K562 (cell line): Measurements from ENCODE around the gene C2CD4B. TPM values are rescaled to one million over a fixed set of nuclear protein-coding genes. Genes with fewer than 3 reads are reported as not detected.

Experiments used
- ATAC-seq: fragments of 200-7000 bp; cut with Tn5 transposase; 3 replicates; pipeline ENCODE4 v1.9.1; 2020; ENCODE audit warnings: moderate library complexity
- BruUV-seq: library from RNA; stranded (reverse); fragments of 400-500 nt; replicated peaks from 2 replicates; lab custom pipeline; 2021; lab: Mats Ljungman, UMichigan
- CTCF ChIA-PET: fragments of 300-600 bp; formaldehyde crosslinking; extraction: SDS; loops from one replicate; lab custom pipeline; 2021; ENCODE audit warnings: low intra/inter-chr PET ratio; lab: Yijun Ruan, JAX
- POLR2A ChIA-PET: fragments of 300-600, 350-650 bp; sonication (Branson Sonifier 250); formaldehyde crosslinking; extraction: SDS; loops from one replicate; lab custom pipeline; 2021; ENCODE audit warnings: antibody characterized with exemption, inconsistent platforms; lab: Yijun Ruan, JAX
- DNase-seq, 4 experiments: peaks; one replicate each; pipeline versions ENCODE4 v3.0.0 to v3.0.0-alpha.2; 2011 to 2018; ENCODE audit warnings: low spot score in 3 of 4, mixed read lengths in 3 of 4; ENCODE audit errors: extremely low read depth in 1 of 4
- FAIRE-seq: peaks from 2 replicates; lab custom pipeline; 2011; peaks lifted over from hg19 to GRCh38; lab: Jason Lieb, UNC
- H2AFZ ChIP-seq: 2 replicates; pipeline ENCODE4 v1.6.0; 2011; ENCODE audit warnings: low read depth, low read length, control low read depth, inconsistent platforms
- H3K27ac ChIP-seq: fragments of 200-600 bp; 3 replicates; pipeline ENCODE4 v1.8.0; 2011; ENCODE audit warnings: low read depth, mild to moderate bottlenecking, control low read depth, inconsistent platforms, low read length, moderate library complexity, mixed read lengths; ENCODE audit errors: extremely low read depth
- H3K27me3 ChIP-seq, 2 experiments: fragments of 300-600 bp in 1 of 2; 2 replicates in 1 of 2; 3 replicates in 1 of 2; pipeline versions ENCODE4 v1.6.0 to v1.8.0; 2011; ENCODE audit warnings: inconsistent platforms in 2 of 2, low read length in 2 of 2, mild to moderate bottlenecking in 1 of 2, mixed read lengths in 1 of 2, moderate library complexity in 1 of 2; ENCODE audit not compliant: control insufficient read depth in 2 of 2, insufficient read depth in 2 of 2
- H3K36me3 ChIP-seq: fragments of 300-600 bp; 3 replicates; pipeline ENCODE4 v1.8.0; 2011; ENCODE audit warnings: mild to moderate bottlenecking, low read length, inconsistent platforms; ENCODE audit not compliant: control insufficient read depth, insufficient read depth
- H3K4me1 ChIP-seq, 2 experiments: fragments of 200-600 bp in 1 of 2; replicated peaks in 1 of 2; 2 replicates in 1 of 2; 3 replicates in 1 of 2; pipeline versions ENCODE4 v1.5.1 to v1.8.0; 2011; ENCODE audit warnings: inconsistent platforms in 2 of 2, low read length in 2 of 2, mild to moderate bottlenecking in 1 of 2, mixed read lengths in 1 of 2, moderate library complexity in 1 of 2; ENCODE audit not compliant: control insufficient read depth in 2 of 2, insufficient read depth in 2 of 2
- H3K4me2 ChIP-seq: 2 replicates; pipeline ENCODE4 v1.6.1; 2011; ENCODE audit warnings: low read length, control low read depth, inconsistent platforms, mixed read lengths; ENCODE audit not compliant: insufficient read depth
- H3K4me3 ChIP-seq: fragments of 200-600 bp; sonication (generic), shearing (Covaris generic); 2 replicates; pipeline ENCODE4 v1.5.1; 2016; ENCODE audit warnings: control low read depth, inconsistent platforms
- H3K79me2 ChIP-seq: fragments of 200-600 bp; 3 replicates; pipeline ENCODE4 v1.8.0; 2011; ENCODE audit warnings: low read length, inconsistent platforms; ENCODE audit not compliant: control insufficient read depth, insufficient read depth
- H3K9ac ChIP-seq, 2 experiments: 2 replicates each; pipeline versions ENCODE4 v1.6.0 to v1.6.1; 2011; ENCODE audit warnings: low read depth in 2 of 2, low read length in 2 of 2, control low read depth in 1 of 2, inconsistent platforms in 1 of 2, mild to moderate bottlenecking in 1 of 2, mixed read lengths in 1 of 2; ENCODE audit not compliant: insufficient read depth in 1 of 2
- H3K9me1 ChIP-seq: one replicate; pipeline ENCODE4 v1.6.0; 2011; ENCODE audit warnings: inconsistent platforms, mild to moderate bottlenecking, low read length, moderate library complexity; ENCODE audit not compliant: control insufficient read depth, insufficient read depth
- H3K9me3 ChIP-seq: replicated peaks from 2 replicates; pipeline ENCODE4 v1.5.1; 2011; ENCODE audit warnings: low read depth, low read length, inconsistent platforms; ENCODE audit not compliant: control insufficient read depth, insufficient read depth
- H4K20me1 ChIP-seq: replicated peaks from 2 replicates; pipeline ENCODE4 v1.6.1; 2011; ENCODE audit warnings: low read length, inconsistent platforms, mixed read lengths; ENCODE audit not compliant: control insufficient read depth, insufficient read depth
- ILK ChIP-seq: fragments of 450-650 bp; IDR thresholded peaks from 2 replicates; pipeline ENCODE4 v1.6.1; 2016; ENCODE audit warnings: missing genetic modification characterization, low read depth, mild to moderate bottlenecking, missing compliant biosample characterization, moderate library complexity, borderline replicate concordance
- KDM4B ChIP-seq, 2 experiments: fragments of 450-650 bp in 1 of 2; sonication (generic) in 1 of 2; IDR thresholded peaks; 2 replicates each; pipeline ENCODE4 v1.6.1; 2016 to 2017; ENCODE audit warnings: borderline replicate concordance in 2 of 2, antibody characterized with exemption in 1 of 2, low read depth in 1 of 2, mild to moderate bottlenecking in 1 of 2
- KHSRP ChIP-seq: fragments of 450-650 bp; IDR thresholded peaks from 2 replicates; pipeline ENCODE4 v1.6.1; 2017
- SMARCC2 ChIP-seq: fragments of 450-650 bp; IDR thresholded peaks from 2 replicates; pipeline ENCODE4 v1.6.1; 2017; ENCODE audit warnings: antibody characterized with exemption, moderate library complexity, mild to moderate bottlenecking, low read depth
- TCF7 ChIP-seq: sonication (generic); IDR thresholded peaks from 2 replicates; pipeline ENCODE4 v1.6.1; 2016; ENCODE audit warnings: antibody characterized with exemption, borderline replicate concordance
- ZFPM2 ChIP-seq: fragments of 250-450 bp; sonication (Bioruptor Pico); IDR thresholded peaks from 2 replicates; pipeline ENCODE4 v1.5.1; 2022; ENCODE audit warnings: mild to moderate bottlenecking
- ZNF395 ChIP-seq: fragments of 200-800 bp; sonication (Bioruptor generic); IDR thresholded peaks from 2 replicates; pipeline ENCODE4 v1.6.1; 2017; ENCODE audit warnings: missing genetic modification characterization, missing compliant biosample characterization
- ZNF407 ChIP-seq: fragments of 450-650 bp; IDR thresholded peaks from 2 replicates; pipeline ENCODE4 v1.6.1; 2016; ENCODE audit warnings: low read depth
- ZNF561 ChIP-seq: fragments of 450-650 bp; formaldehyde crosslinking; conservative IDR thresholded peaks from 2 replicates; pipeline ENCODE4 v1.4.0; 2020; ENCODE audit warnings: mild to moderate bottlenecking, moderate library complexity
- WGBS: fragments of 100-300 bp; shearing (Covaris generic); methylation state at CpG from one replicate; pipeline ENCODE4 v1.1.6; 2016; ENCODE audit warnings: low coverage, mixed read lengths; ENCODE audit not compliant: insufficient coverage; ENCODE audit errors: missing lambda C conversion rate; 5-methylcytosine and 5-hydroxymethylcytosine counted together
- in situ Hi-C: fragments of 300-500 bp; cut with MboI; formaldehyde crosslinking; loops from 4 replicates; pipeline ENCODE4 v1.15.0; 2018; ENCODE audit warnings: inconsistent platforms, mixed read lengths
- intact Hi-C: fragments of 100-400 bp; cut with micrococcal nuclease; formaldehyde crosslinking; loops from 2 replicates; pipeline ENCODE4 v1.14.2; 2022
- polyA plus RNA-seq, 8 experiments: library from polyadenylated mRNA; depleted of rRNA in 4 of 8; stranded (reverse) in 5 of 8; unstranded in 3 of 8; fragments of >200 nt; fragmentation: Nextera tagmentation in 2 of 8; fragmentation: Illumina TruSeq in 1 of 8; extraction: Ambion mirVana in 2 of 8; extraction: Trizol in 1 of 8; gene quantifications; 2 replicates each; pipeline versions ENCODE4 v1.2.1 to v1.2.3, GENCODE V29; 2011 to 2014; ENCODE audit warnings: inconsistent platforms in 1 of 8, missing spikeins in 1 of 8
- total RNA-seq, 7 experiments: library from RNA; depleted of rRNA in 6 of 7; stranded (reverse); fragments of >200 nt in 6 of 7; fragmentation: Illumina TruSeq in 2 of 7; extraction: Trizol in 2 of 7; gene quantifications; 2 replicates each; pipeline versions ENCODE4 v1.2.1 to v1.2.3, GENCODE V29; 2011 to 2021; ENCODE audit warnings: low replicate concordance in 1 of 7
- TF ChIP-seq, protein P1 (sequence below): sonication (generic); formaldehyde crosslinking; IDR thresholded peaks from 2 replicates; pipeline ENCODE4 v1.8.0; 2022; ENCODE audit warnings: missing genetic modification reagents, mild to moderate bottlenecking, moderate library complexity, borderline replicate concordance

C2CD4B gene
- total and polyA plus RNA-seq, 9 of the 15 experiments (the other 6 are each of a cell fraction or from before 2014, with no cell fraction given): 0.11 TPM; not detected in 8

DNA sequence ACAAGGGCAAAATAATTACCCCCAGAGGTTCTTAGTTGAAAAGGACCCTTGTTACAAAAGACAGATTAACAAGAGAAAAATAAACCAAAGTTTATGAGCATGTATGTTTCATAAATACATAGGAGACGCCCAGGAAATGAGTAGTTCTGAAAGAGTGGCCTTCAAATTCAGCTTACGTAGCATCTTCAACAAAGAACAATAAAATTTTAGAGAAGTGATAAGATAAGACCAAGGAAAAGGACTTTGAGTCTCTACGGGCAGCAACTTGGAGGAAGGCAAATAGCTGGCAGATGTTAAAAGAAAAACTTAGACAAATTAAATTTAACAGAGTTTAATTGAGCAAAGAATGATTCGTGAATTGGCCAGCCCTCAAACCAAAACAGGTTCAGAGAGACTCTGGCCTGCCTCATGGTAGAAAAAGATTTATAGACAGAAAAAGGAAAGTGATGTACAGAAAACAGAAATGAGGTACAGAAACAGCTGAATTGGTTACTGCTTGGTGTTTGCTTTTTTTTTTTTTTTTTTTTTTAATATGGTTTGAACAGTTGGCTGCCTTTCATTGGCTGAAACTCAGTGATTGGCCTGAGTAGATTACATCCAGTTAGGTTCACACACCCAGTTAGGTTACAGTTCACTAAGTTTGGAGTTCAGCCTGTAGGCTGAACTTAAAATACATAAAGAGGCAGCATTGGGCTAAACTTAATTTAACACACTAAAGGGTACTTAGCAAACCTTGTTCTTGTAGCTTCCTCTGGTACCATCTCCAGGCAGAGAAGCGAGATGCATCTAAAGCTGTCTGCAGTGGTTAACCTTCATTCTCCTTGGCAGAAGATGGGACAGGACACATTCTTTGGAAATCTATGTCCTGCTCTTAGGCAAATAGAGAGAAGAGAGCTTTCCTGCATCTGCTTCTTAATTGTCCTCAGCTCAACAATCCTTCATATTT, 23.2 kb downstream of the C2CD4B start:
- Histone ChIP-seq H4K20me1 (no peaks in the 10 kb centered on the region), H3K9me1 (no peaks in the 10 kb centered on the region), H2AFZ (no peak overlapping the region), H3K9ac (no peak overlapping the region), H3K27ac (no peak overlapping the region), H3K4me3 (no peak overlapping the region), H3K27me3 (peaks cover 0 to 2% of the 10 kb centered on the region in 2 experiments; a peak in 1 of 5 replicates), H3K36me3 (no peaks in the 10 kb centered on the region), H3K79me2 (no peaks in the 10 kb centered on the region), H3K4me1 (no peaks in the 10 kb centered on the region), H3K9me3 (no peaks in the 10 kb centered on the region), H3K4me2 (no peak overlapping the region)
- 0% methylated on average over 5 of the region's 5 CpGs for WGBS
- intact Hi-C loops: no loop called here
- no peak for DNase-seq
- in situ Hi-C loops: no loop called here
- CTCF ChIA-PET: no interaction called here
- no peak for ATAC-seq
- POLR2A ChIA-PET: interaction anchor here (0.6 to 1.2 kb wide), 2 partner anchors 11 to 26 kb away, joined by 3 read pairs; no protein-coding TSS in a partner anchor
- no peak for FAIRE-seq
- no TSS peak for BruUV-seq
- TF ChIP-seq ZFPM2 (CRISPR knock-in tag) (no peak), ZNF561 (CRISPR knock-in tag) (no peak), ZNF395 (CRISPR knock-in tag) (no peak), TCF7 (no peak), KDM4B (IDR thresholded peaks at IDR 0.05; ENCODE audit: borderline replicate concordance in 2 of 2, low read depth in 1 of 2) (no peak), SMARCC2 (no peak), ILK (no peak), ZNF407 (no peak), KHSRP (no peak)
- TF ChIP-seq, protein P1, sequence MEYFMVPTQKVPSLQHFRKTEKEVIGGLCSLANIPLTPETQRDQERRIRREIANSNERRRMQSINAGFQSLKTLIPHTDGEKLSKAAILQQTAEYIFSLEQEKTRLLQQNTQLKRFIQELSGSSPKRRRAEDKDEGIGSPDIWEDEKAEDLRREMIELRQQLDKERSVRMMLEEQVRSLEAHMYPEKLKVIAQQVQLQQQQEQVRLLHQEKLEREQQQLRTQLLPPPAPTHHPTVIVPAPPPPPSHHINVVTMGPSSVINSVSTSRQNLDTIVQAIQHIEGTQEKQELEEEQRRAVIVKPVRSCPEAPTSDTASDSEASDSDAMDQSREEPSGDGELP (CRISPR knock-in tag): no peak
